Lower leg skin (tissue), 4 donors: ENCODE results near the gene NSUN2. TPM values are rescaled to one million over a fixed set of nuclear protein-coding genes. Genes with fewer than 3 reads are reported as not detected.

Experiments used
- DNase-seq, 2 donors: peaks; one replicate each; pipeline ENCODE4 v3.0.0-alpha.2; 2019; ENCODE audit warnings: low spot score in 2 of 2
- H3K4me3 ChIP-seq: fragments of 200-600 bp; sonication (generic); 2 replicates; pipeline ENCODE4 v1.5.1; 2017; ENCODE audit warnings: mild to moderate bottlenecking, low read depth; ENCODE audit not compliant: poor library complexity, severe bottlenecking
- POLR2A ChIP-seq, 2 donors: fragments of 450-650 bp; IDR thresholded peaks; one replicate each; pipeline ENCODE4 v1.6.1; 2016 to 2017; ENCODE audit warnings: antibody characterized with exemption in 2 of 2, mild to moderate bottlenecking in 1 of 2, moderate library complexity in 1 of 2
- WGBS, 2 donors: methylation state at CpG; one replicate each; pipeline ENCODE4 v1.1.5; 2018; 5-methylcytosine and 5-hydroxymethylcytosine counted together
- intact Hi-C: fragments of 100-400 bp; cut with DNase I; formaldehyde crosslinking; loops from one replicate; pipeline ENCODE4 v1.15.0; 2023; ENCODE audit warnings: low total_unique reads
- total RNA-seq, 4 donors: library from RNA; depleted of rRNA; stranded (reverse); fragments of >200 nt; gene quantifications; one replicate each; pipeline ENCODE4 v1.1.0, GENCODE V29; 2016
- TF ChIP-seq, protein P1 (sequence below), 3 donors: fragments of 450-650 bp; IDR thresholded peaks; one replicate each; pipeline ENCODE4 v1.5.1; 2016; ENCODE audit warnings: antibody characterized with exemption in 3 of 3, mild to moderate bottlenecking in 3 of 3, moderate library complexity in 2 of 3

The NSUN2 gene
- total RNA-seq, 4 donors from 2014 or later = 43.0 to 54.0 (median 47.9) TPM

DNA sequence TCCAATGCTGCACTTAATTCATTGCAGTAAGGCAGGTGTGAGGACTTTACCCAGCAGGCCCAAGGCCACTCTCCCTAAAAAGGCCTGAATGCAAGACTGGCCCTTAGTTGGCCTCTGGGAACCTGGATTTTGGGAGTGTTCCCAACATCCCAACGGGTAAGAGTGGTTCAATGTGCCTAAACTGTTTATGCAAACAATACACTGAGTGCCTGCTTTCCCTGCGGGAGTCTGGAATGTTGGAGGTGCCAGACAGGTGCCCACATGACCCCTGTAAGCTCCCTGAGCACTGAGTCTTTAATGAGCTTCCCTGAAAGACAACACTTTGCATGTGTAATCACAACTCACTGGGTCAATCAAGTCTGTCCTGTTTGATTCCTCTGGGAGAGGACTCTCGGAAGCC, 37.4 kb downstream of the NSUN2 start:
- WGBS, 2 donors = 63 to 79% methylated on average over 3 of the region's 3 CpGs
- DNase-seq = no peak
- intact Hi-C loops = no loop called here
- no peak overlapping the region for H3K4me3 ChIP-seq
- TF ChIP-seq, protein P1, sequence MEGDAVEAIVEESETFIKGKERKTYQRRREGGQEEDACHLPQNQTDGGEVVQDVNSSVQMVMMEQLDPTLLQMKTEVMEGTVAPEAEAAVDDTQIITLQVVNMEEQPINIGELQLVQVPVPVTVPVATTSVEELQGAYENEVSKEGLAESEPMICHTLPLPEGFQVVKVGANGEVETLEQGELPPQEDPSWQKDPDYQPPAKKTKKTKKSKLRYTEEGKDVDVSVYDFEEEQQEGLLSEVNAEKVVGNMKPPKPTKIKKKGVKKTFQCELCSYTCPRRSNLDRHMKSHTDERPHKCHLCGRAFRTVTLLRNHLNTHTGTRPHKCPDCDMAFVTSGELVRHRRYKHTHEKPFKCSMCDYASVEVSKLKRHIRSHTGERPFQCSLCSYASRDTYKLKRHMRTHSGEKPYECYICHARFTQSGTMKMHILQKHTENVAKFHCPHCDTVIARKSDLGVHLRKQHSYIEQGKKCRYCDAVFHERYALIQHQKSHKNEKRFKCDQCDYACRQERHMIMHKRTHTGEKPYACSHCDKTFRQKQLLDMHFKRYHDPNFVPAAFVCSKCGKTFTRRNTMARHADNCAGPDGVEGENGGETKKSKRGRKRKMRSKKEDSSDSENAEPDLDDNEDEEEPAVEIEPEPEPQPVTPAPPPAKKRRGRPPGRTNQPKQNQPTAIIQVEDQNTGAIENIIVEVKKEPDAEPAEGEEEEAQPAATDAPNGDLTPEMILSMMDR (IDR thresholded peaks at IDR 0.05) = no peak
- no peak for TF ChIP-seq POLR2A (IDR thresholded peaks at IDR 0.05)

DNA sequence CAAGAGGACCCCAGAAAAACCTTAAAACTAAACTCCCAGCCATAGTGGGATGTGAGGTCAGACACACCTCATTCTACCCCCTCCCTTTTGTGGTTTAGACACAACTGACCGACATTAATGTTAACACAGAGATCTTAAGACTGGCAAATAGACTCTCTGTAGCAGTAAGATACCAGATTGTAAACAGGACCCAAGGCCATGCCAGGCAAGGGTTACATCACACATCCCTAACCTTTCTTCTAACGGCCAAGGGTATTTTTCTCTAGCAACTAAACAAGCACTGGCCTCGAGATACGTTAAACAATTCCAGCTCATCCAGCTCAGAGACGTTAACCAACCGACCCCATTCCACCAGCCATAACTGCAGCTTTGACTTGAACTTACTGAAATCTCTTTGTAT, 38.8 kb downstream of the NSUN2 start:
- TF ChIP-seq, protein P1 (IDR thresholded peaks at IDR 0.05) = no peak
- TF ChIP-seq POLR2A (IDR thresholded peaks at IDR 0.05) = no peak
- WGBS, 2 donors = 79 to 85% methylated on average over 6 of the region's 6 CpGs
- intact Hi-C loops = no loop called here
- H3K4me3 ChIP-seq = no peak overlapping the region
- DNase-seq = no peak

DNA sequence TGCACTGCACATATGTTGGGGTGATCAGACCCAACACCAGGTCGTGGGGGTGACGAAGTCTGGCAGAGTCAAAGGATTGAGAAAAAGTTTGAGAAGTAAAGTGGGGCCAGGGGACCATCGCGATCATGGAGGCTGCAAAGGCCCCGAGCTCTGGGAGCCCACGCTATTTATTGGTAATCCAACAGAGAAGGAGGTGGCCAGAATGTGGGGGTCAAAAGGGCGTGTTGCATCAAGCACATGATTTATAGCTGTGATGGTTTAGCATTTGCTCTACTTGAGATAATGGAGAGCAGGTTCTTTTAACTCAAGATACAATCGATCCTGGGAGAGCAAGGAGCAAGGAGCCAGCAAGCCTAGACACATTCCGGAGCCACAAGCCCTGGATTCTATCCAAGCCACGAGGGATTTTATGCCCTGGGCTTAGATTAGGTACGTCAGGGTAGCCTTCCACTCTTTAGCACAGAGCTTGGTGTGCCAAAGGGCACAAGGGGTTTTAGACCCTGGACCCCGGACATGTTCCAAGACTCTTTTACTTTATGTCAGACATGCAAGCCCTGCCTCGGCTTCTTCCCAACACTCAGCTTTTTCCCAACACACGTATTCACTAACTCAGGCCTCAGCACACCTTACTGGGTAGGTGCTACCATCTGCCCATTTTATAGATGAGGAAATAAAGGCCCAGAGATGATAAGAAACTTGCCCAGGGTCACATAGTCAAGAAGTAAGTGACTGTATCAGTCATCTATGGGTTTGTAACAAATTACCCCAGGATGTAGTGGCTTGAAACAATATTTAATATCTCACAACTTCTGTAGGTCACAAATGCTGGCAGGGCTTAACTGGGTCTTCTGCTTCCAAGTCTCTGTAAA, 39.5 kb downstream of the NSUN2 start:
- intact Hi-C loops = no loop called here
- TF ChIP-seq, protein P1 (IDR thresholded peaks at IDR 0.05) = no peak
- TF ChIP-seq POLR2A (IDR thresholded peaks at IDR 0.05) = no peak
- no peak for DNase-seq
- WGBS, 2 donors = 75 to 77% methylated on average over 12 to 13 of the region's 14 CpGs
- no peak overlapping the region for H3K4me3 ChIP-seq

DNA sequence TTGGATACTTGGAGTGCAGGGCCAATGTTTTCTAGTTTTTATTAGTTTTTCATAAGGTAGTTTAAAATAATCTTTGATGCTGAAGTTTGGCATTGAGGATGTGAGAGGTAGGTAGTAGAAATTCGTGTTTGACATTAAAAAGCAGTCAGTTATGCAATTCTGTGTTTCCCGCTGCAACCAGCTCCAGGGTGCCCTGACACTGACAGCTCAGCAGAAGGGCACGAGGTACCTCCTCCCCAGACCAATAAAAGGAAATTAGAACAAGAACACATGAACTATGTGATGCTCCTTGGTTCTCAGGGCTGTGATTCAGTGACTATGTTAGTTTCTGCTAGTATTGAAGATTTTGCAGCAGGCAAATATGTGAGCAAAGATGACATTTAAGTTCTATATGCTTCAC, 40.2 kb downstream of the NSUN2 start:
- intact Hi-C loops = no loop called here
- WGBS, 2 donors = 49 to 50% methylated on average over 3 of the region's 3 CpGs
- DNase-seq = no peak
- no peak for TF ChIP-seq POLR2A (IDR thresholded peaks at IDR 0.05)
- TF ChIP-seq, protein P1 (IDR thresholded peaks at IDR 0.05) = no peak
- H3K4me3 ChIP-seq = no peak overlapping the region

DNA sequence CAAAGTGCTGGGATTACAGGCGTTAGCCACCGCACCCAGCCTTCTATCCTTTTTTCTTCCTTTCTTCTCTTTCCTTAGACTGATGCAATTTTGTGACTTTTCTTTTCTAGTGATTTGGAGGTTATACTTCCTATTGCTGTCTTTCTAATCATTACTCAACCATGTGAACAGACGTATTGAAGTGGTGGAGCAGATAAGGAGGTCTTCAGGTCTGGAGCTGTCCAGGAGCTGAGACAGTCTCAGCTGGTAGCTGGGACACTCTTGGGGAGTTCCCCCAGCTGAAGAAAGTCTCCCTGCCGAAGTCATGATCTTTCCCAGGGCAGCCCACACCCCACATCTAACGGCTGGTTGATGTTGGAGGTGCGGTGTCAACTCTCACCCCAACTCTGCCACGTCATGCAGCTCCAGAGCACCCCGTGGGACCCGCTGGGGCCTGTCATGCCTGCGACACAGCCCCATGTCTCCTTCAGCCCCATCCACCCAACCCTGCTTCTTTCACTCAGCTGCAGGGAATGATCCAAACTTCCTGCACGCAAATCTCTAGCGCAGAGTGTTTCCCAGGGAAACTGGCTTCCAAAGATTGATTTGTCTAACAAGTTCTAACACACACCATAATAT, 41.1 kb downstream of the NSUN2 start:
- intact Hi-C loops = no loop called here
- peak in 1 of 2 donors; percentile 31 for DNase-seq
- WGBS, 2 donors = 64 to 65% methylated on average over 12 of the region's 12 CpGs

More for the DNA sequence above, 41.1 kb downstream of the NSUN2 start:
- TF ChIP-seq, protein P1 (IDR thresholded peaks at IDR 0.05) = no peak
- no peak for TF ChIP-seq POLR2A (IDR thresholded peaks at IDR 0.05)
- no peak overlapping the region for H3K4me3 ChIP-seq
